ENCODE data around the gene OPCML. TPM values are rescaled to one million over a fixed set of nuclear protein-coding genes. Genes with fewer than 3 reads are reported as not detected.

OPCML gene
- total RNA-seq, 1 experiment from 2014 or later: not detected

- POLR2A ChIA-PET (ENCODE audit: unreplicated experiment): no interaction called here
Observed at GRCh38 chr11:133553885-133554740, 21.8 kb upstream of the OPCML start.

DNA sequence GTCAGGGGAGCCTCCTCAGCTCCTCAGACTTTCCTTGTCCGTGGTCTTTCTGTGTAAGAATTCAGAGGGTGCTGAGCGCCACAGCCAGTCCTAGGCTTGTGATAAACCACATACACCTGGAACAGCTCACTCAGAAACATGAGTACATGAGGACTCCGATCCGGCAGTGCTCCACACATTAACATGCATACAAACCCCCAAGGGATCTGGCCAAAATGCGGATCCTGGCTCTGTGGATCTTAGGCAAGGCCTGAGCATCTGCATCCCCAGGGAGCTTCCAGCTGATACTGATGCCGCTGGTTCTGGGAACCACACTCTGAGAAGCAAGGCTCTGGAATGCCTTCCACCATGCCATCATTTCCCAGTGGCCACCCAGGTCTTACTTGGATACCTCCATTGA is 20.6 kb upstream of the OPCML start:
- Histone ChIP-seq H3F3A (ENCODE audit: insufficient read depth, low read depth) (no peaks in the 10 kb centered on the region), H3K4me3 (no peak overlapping the region), H2AFZ (no peak overlapping the region), H3K9me3 (ENCODE audit: insufficient read depth, low read depth) (no peaks in the 10 kb centered on the region), H3K4me1 (replicated peaks; ENCODE audit: insufficient read depth) (no peaks in the 10 kb centered on the region), H3K27me3 (ENCODE audit: insufficient read depth, low read depth) (peaks cover 64% of the 10 kb centered on the region), H3K4me2 (no peak overlapping the region), H4K20me1 (ENCODE audit: insufficient read depth) (no peaks in the 10 kb centered on the region), H3K9me2 (ENCODE audit: insufficient read depth) (no peaks in the 10 kb centered on the region), H3K79me2 (ENCODE audit: low read depth) (no peaks in the 10 kb centered on the region), H3K27ac (no peak overlapping the region), H3K36me3 (ENCODE audit: low read depth) (no peaks in the 10 kb centered on the region)
- TF ChIP-seq EZH2 (IDR thresholded peaks at IDR 0.05; ENCODE audit: low read depth): no peak
- TF ChIP-seq, protein P1, sequence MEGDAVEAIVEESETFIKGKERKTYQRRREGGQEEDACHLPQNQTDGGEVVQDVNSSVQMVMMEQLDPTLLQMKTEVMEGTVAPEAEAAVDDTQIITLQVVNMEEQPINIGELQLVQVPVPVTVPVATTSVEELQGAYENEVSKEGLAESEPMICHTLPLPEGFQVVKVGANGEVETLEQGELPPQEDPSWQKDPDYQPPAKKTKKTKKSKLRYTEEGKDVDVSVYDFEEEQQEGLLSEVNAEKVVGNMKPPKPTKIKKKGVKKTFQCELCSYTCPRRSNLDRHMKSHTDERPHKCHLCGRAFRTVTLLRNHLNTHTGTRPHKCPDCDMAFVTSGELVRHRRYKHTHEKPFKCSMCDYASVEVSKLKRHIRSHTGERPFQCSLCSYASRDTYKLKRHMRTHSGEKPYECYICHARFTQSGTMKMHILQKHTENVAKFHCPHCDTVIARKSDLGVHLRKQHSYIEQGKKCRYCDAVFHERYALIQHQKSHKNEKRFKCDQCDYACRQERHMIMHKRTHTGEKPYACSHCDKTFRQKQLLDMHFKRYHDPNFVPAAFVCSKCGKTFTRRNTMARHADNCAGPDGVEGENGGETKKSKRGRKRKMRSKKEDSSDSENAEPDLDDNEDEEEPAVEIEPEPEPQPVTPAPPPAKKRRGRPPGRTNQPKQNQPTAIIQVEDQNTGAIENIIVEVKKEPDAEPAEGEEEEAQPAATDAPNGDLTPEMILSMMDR (conservative IDR thresholded peaks at IDR 0.05): no peak
- intact Hi-C loops (cut with micrococcal nuclease; ENCODE audit: unreplicated experiment): no loop called here
- POLR2A ChIA-PET (ENCODE audit: unreplicated experiment): no interaction called here
- CTCF ChIA-PET: no interaction called here
- no TSS peak for BruUV-seq (replicated peaks)
- no peak for DNase-seq

More at GRCh38 chr11:133553885-133554740, 21.8 kb upstream of the OPCML start:
- intact Hi-C loops (cut with micrococcal nuclease; ENCODE audit: unreplicated experiment): no loop called here
- Histone ChIP-seq H3K4me2 (no peak overlapping the region), H3K27me3 (ENCODE audit: insufficient read depth, low read depth) (peaks cover 54% of the 10 kb centered on the region), H2AFZ (no peak overlapping the region), H3K9me3 (ENCODE audit: insufficient read depth, low read depth) (no peaks in the 10 kb centered on the region), H3K4me3 (no peak overlapping the region), H4K20me1 (ENCODE audit: insufficient read depth) (no peaks in the 10 kb centered on the region), H3K27ac (no peak overlapping the region), H3F3A (ENCODE audit: insufficient read depth, low read depth) (no peaks in the 10 kb centered on the region), H3K36me3 (ENCODE audit: low read depth) (no peaks in the 10 kb centered on the region), H3K9me2 (ENCODE audit: insufficient read depth) (no peaks in the 10 kb centered on the region), H3K4me1 (replicated peaks; ENCODE audit: insufficient read depth) (no peaks in the 10 kb centered on the region), H3K79me2 (ENCODE audit: low read depth) (no peaks in the 10 kb centered on the region)
- no TSS peak for BruUV-seq (replicated peaks)
- TF ChIP-seq EZH2 (IDR thresholded peaks at IDR 0.05; ENCODE audit: low read depth): no peak
- TF ChIP-seq, protein P1 (conservative IDR thresholded peaks at IDR 0.05): no peak
- CTCF ChIA-PET: no interaction called here
- DNase-seq: no peak

GRCh38 chr11:133551064-133551463 is 18.8 kb upstream of the OPCML start:
- no peaks in the 10 kb centered on the region for H3K4me1 ChIP-seq (replicated peaks; ENCODE audit: insufficient read depth)
- DNase-seq: no peak
- H3K4me2 ChIP-seq: no peak overlapping the region
- no peaks in the 10 kb centered on the region for H3K9me3 ChIP-seq (ENCODE audit: insufficient read depth, low read depth)
- no peak overlapping the region for H3K27ac ChIP-seq
- TF ChIP-seq EZH2 (IDR thresholded peaks at IDR 0.05; ENCODE audit: low read depth): no peak
- TF ChIP-seq, protein P1 (conservative IDR thresholded peaks at IDR 0.05): no peak
- no peak overlapping the region for H3K4me3 ChIP-seq
- H3F3A ChIP-seq (ENCODE audit: insufficient read depth, low read depth): no peaks in the 10 kb centered on the region
- no peaks in the 10 kb centered on the region for H4K20me1 ChIP-seq (ENCODE audit: insufficient read depth)
- H3K9me2 ChIP-seq (ENCODE audit: insufficient read depth): no peaks in the 10 kb centered on the region
- intact Hi-C loops (cut with micrococcal nuclease; ENCODE audit: unreplicated experiment): no loop called here
- H3K27me3 ChIP-seq (ENCODE audit: insufficient read depth, low read depth): peaks cover 78% of the 10 kb centered on the region
- H3K36me3 ChIP-seq (ENCODE audit: low read depth): no peaks in the 10 kb centered on the region
- ChIA-PET CTCF (no interaction called here), POLR2A (ENCODE audit: unreplicated experiment) (no interaction called here)
- no peak overlapping the region for H2AFZ ChIP-seq
- BruUV-seq (replicated peaks): no TSS peak
- H3K79me2 ChIP-seq (ENCODE audit: low read depth): no peaks in the 10 kb centered on the region

Measured in PC-9 (cell line).